NT2/D1 (cell line): Measurements from ENCODE around the gene TTC4.

ENCODE experiments used
- DNase-seq: peaks from one replicate; pipeline ENCODE4 v3.0.0-alpha.2; 2011; ENCODE audit warnings: low read depth, low spot score
- H3K27me3 ChIP-seq: 2 replicates; pipeline ENCODE4 v1.6.0; 2011; ENCODE audit warnings: mild to moderate bottlenecking; ENCODE audit not compliant: insufficient read length, insufficient read depth
- H3K36me3 ChIP-seq: 2 replicates; pipeline ENCODE4 v1.6.1; 2011; ENCODE audit warnings: mild to moderate bottlenecking, low read length, mixed read lengths; ENCODE audit not compliant: insufficient read depth, insufficient read length
- H3K4me1 ChIP-seq: 2 replicates; pipeline ENCODE4 v1.5.1; 2011; ENCODE audit not compliant: insufficient read depth, insufficient read length
- H3K4me3 ChIP-seq: 2 replicates; pipeline ENCODE4 v1.5.1; 2011; ENCODE audit warnings: low read depth; ENCODE audit not compliant: insufficient read length
- H3K9ac ChIP-seq: 2 replicates; pipeline ENCODE4 v1.6.0; 2011; ENCODE audit warnings: low read depth; ENCODE audit not compliant: insufficient read length
- H3K9me3 ChIP-seq: 2 replicates; pipeline ENCODE4 v1.5.1; 2011; ENCODE audit warnings: mild to moderate bottlenecking, low read length; ENCODE audit not compliant: insufficient read depth
- SUZ12 ChIP-seq: IDR thresholded peaks from 2 replicates; pipeline ENCODE4 v1.6.1; 2011; ENCODE audit not compliant: insufficient read length, insufficient read depth; ENCODE audit errors: extremely low read depth
- YY1 ChIP-seq: IDR thresholded peaks from 2 replicates; pipeline ENCODE4 v1.6.1; 2011; ENCODE audit not compliant: insufficient read length, insufficient read depth
- ZNF274 ChIP-seq: IDR thresholded peaks from 2 replicates; pipeline ENCODE4 v1.6.1; 2011; ENCODE audit warnings: mild to moderate bottlenecking, low read depth, low read length

TTC4 gene

GRCh38 chr1:54738244-54738643 lies 22.6 kb downstream of the TTC4 start:
- no peak for TF ChIP-seq ZNF274
- no peak for TF ChIP-seq YY1
- no peak for TF ChIP-seq SUZ12
- DNase-seq = no peak
- no peaks in the 10 kb centered on the region for H3K9me3 ChIP-seq
- H3K27me3 ChIP-seq = no peaks in the 10 kb centered on the region
- H3K4me3 ChIP-seq = no peak overlapping the region
- no peak overlapping the region for H3K9ac ChIP-seq
- peaks cover 93% of the 10 kb centered on the region for H3K36me3 ChIP-seq
- H3K4me1 ChIP-seq = peaks cover 2% of the 10 kb centered on the region

- DNase-seq = no peak
- Histone ChIP-seq H3K9me3 (no peaks in the 10 kb centered on the region), H3K4me3 (no peak overlapping the region), H3K27me3 (no peaks in the 10 kb centered on the region), H3K4me1 (peaks cover 9% of the 10 kb centered on the region), H3K36me3 (peaks cover 76% of the 10 kb centered on the region), H3K9ac (no peak overlapping the region)
- TF ChIP-seq ZNF274 = no peak
- no peak for TF ChIP-seq YY1
- TF ChIP-seq SUZ12 = no peak
These were observed 25.9 kb downstream of the TTC4 start for GRCh38 chr1:54741531-54741930.

GRCh38 chr1:54742282-54742681 lies 26.6 kb downstream of the TTC4 start:
- Histone ChIP-seq H3K9me3 (no peaks in the 10 kb centered on the region), H3K27me3 (no peaks in the 10 kb centered on the region), H3K4me1 (peaks cover 9% of the 10 kb centered on the region), H3K9ac (no peak overlapping the region), H3K36me3 (peaks cover 68% of the 10 kb centered on the region), H3K4me3 (no peak overlapping the region)
- TF ChIP-seq SUZ12 (no peak), YY1 (no peak), ZNF274 (no peak)
- no peak for DNase-seq

DNA sequence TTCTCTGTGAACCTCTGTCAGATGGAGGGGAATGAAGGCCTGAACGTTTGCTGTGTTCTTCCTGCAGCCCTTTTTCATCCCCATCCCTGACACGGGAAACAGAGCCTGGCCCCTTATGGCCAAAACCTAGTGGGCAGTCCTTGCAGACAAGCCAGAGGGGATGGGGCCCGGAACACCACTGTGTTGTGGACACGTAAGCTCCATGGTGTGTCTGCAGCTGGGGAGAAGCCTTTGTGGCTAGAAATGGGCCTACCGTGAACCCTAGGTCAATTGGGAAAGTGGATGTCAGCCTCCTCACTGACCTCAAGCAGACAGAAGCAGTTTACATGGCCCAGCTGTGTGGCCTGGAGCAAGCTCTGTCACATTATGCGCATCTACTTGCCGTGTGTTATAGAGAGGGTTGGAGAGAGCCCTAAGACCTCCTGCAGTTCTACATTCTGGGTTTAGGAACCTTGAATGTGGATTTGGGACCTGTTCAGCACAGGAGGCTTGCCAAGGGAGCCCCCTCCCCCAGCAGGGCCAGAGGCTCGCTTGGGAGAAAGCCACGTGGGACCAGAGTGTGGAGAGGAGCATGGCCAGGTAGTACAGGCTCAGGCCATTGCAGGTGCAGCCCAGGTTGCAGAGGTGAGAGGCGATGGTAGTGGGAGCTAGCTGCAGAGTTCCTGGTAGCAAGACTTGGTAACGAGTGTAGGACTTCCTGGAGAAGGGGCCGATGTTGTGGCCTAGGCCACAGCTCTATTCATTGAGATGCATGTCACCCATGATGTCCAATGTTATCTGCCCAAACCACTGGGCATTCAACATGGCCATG lies 28.0 kb downstream of the TTC4 start:
- Histone ChIP-seq H3K9me3 (no peaks in the 10 kb centered on the region), H3K4me1 (peaks cover 9% of the 10 kb centered on the region), H3K27me3 (peaks cover 2% of the 10 kb centered on the region), H3K36me3 (peaks cover 57% of the 10 kb centered on the region), H3K9ac (peak overlapping the region; percentile 21), H3K4me3 (no peak overlapping the region)
- no peak for DNase-seq
- no peak for TF ChIP-seq YY1
- no peak for TF ChIP-seq SUZ12
- no peak for TF ChIP-seq ZNF274

- no peaks in the 10 kb centered on the region for H3K9me3 ChIP-seq
- H3K4me1 ChIP-seq = peaks cover 9% of the 10 kb centered on the region
- no peak overlapping the region for H3K4me3 ChIP-seq
- peaks cover 6% of the 10 kb centered on the region for H3K27me3 ChIP-seq
- H3K9ac ChIP-seq = no peak overlapping the region
- H3K36me3 ChIP-seq = peaks cover 49% of the 10 kb centered on the region
- TF ChIP-seq SUZ12 (no peak), ZNF274 (no peak), YY1 (no peak)
- DNase-seq = no peak
These were observed 29.0 kb downstream of the TTC4 start for GRCh38 chr1:54744696-54745095.

DNA sequence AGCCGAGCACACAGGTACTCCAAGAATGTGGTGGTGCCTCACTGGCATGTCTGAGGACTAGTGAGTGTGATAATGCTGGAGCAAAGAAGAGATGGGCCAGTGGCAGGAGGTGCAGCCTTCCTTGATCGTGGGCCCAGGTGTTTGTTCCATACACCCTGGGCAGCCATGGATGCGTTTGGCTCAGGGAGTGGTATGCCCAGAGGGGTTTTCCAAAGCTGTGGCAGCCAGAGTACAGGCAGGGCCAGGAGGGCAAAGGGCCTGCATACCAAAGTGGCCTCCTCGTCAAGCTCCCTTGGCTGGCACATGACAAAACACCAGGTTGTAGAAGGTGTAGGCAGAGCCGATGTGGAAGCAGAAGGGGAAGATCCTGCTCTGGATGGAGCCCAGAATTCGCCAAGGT lies 29.6 kb downstream of the TTC4 start:
- H3K27me3 ChIP-seq = peaks cover 6% of the 10 kb centered on the region
- peaks cover 43% of the 10 kb centered on the region for H3K36me3 ChIP-seq
- TF ChIP-seq SUZ12 (no peak), YY1 (no peak), ZNF274 (no peak)
- no peak for DNase-seq
- H3K9ac ChIP-seq = no peak overlapping the region
- H3K4me1 ChIP-seq = peaks cover 9% of the 10 kb centered on the region
- H3K4me3 ChIP-seq = no peak overlapping the region
- no peaks in the 10 kb centered on the region for H3K9me3 ChIP-seq

DNA sequence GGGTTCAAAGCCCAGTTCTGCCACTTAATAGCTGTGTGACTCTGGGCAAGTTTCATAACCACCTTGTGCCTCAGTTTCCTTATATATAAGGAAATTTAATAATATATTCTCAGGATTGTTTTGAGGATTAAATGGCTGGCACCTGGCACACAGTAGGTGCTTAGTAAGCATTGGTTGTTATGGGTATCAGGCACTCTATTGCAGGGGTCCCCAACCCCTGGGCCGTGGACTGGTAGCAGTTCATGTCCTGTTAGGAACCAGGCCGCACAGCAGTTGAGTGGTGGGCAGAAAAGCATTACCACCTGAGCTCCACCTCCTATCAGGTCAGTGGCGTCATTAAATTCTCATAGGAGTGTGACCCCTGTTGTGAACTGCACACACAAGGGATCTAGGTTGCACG lies 30.2 kb downstream of the TTC4 start:
- TF ChIP-seq ZNF274 (no peak), SUZ12 (no peak), YY1 (no peak)
- Histone ChIP-seq H3K36me3 (peaks cover 38% of the 10 kb centered on the region), H3K27me3 (peaks cover 6% of the 10 kb centered on the region), H3K4me1 (peaks cover 9% of the 10 kb centered on the region), H3K9ac (no peak overlapping the region), H3K4me3 (no peak overlapping the region), H3K9me3 (no peaks in the 10 kb centered on the region)
- DNase-seq = no peak
